WTC11 (cell line): ENCODE measurements around the gene CGRRF1. TPM values are rescaled to one million over a fixed set of nuclear protein-coding genes. Genes with fewer than 3 reads are reported as not detected.

Experiments
- ATAC-seq: fragments of 200-7000 bp; cut with Tn5 transposase; 2 replicates; pipeline ENCODE4 v1.10.0; 2021; ENCODE audit warnings: mild to moderate bottlenecking, moderate library complexity
- CTCF ChIA-PET: fragments of 300-600 bp; sonication (Branson Sonifier 250); formaldehyde crosslinking; loops from one replicate; lab custom pipeline; 2021; ENCODE audit warnings: antibody characterized with exemption; lab: Charles Lee
- POLR2A ChIA-PET: fragments of 350-600 bp; sonication (Branson Sonifier 250); formaldehyde crosslinking; loops from one replicate; lab custom pipeline; 2021; ENCODE audit warnings: antibody characterized with exemption; lab: Charles Lee
- DNase-seq: peaks from one replicate; pipeline ENCODE4 v3.0.0; 2021; ENCODE audit warnings: low spot score
- H3K27ac Mint-ChIP-seq: 2 replicates; pipeline ENCODE4 v1.8.0; 2021; ENCODE audit warnings: mixed read lengths
- H3K27me3 Mint-ChIP-seq: 2 replicates; pipeline ENCODE4 v1.8.0; 2021; ENCODE audit warnings: low read depth, mild to moderate bottlenecking, moderate library complexity, mixed read lengths
- H3K36me3 Mint-ChIP-seq: 2 replicates; pipeline ENCODE4 v1.8.0; 2021; ENCODE audit warnings: mixed read lengths
- H3K4me1 Mint-ChIP-seq: 2 replicates; pipeline ENCODE4 v1.8.0; 2022; ENCODE audit warnings: mixed read lengths
- H3K4me3 Mint-ChIP-seq: 2 replicates; pipeline ENCODE4 v1.8.0; 2021; ENCODE audit warnings: mild to moderate bottlenecking, moderate library complexity, mixed read lengths
- H3K9me3 Mint-ChIP-seq: 2 replicates; pipeline ENCODE4 v1.8.0; 2021; ENCODE audit warnings: mixed read lengths
- CBFB ChIP-seq: sonication (generic); formaldehyde crosslinking; IDR thresholded peaks from 2 replicates; pipeline ENCODE4 v1.8.1; 2022; ENCODE audit warnings: mild to moderate bottlenecking, low read depth, missing genetic modification reagents
- CREB1 ChIP-seq: sonication (generic); formaldehyde crosslinking; IDR thresholded peaks from 2 replicates; pipeline ENCODE4 v1.8.0; 2023; ENCODE audit warnings: mild to moderate bottlenecking, missing genetic modification reagents
- JUN ChIP-seq: sonication (generic); formaldehyde crosslinking; IDR thresholded peaks from 2 replicates; pipeline ENCODE4 v1.8.0; 2023; ENCODE audit warnings: mild to moderate bottlenecking, missing genetic modification reagents
- MYBL2 ChIP-seq: sonication (generic); formaldehyde crosslinking; IDR thresholded peaks from 2 replicates; pipeline ENCODE4 v1.8.1; 2023; ENCODE audit warnings: mild to moderate bottlenecking, moderate library complexity, missing genetic modification reagents
- NR1H2 ChIP-seq: sonication (generic); formaldehyde crosslinking; IDR thresholded peaks from 2 replicates; pipeline ENCODE4 v1.9.0; 2021; ENCODE audit warnings: mild to moderate bottlenecking, moderate library complexity, missing genetic modification reagents
- SOX15 ChIP-seq: fragments of 250-450 bp; sonication (Bioruptor Pico); IDR thresholded peaks from 2 replicates; pipeline ENCODE4 v1.9.0; 2021; ENCODE audit warnings: mild to moderate bottlenecking
- TEAD4 ChIP-seq: sonication (generic); formaldehyde crosslinking; IDR thresholded peaks from 2 replicates; pipeline ENCODE4 v1.8.0; 2022; ENCODE audit warnings: mild to moderate bottlenecking, missing genetic modification reagents
- TP53 ChIP-seq: sonication (generic); formaldehyde crosslinking; IDR thresholded peaks from 2 replicates; pipeline ENCODE4 v1.8.1; 2023; ENCODE audit warnings: mild to moderate bottlenecking, missing genetic modification reagents
- ZNF263 ChIP-seq: sonication (generic); formaldehyde crosslinking; IDR thresholded peaks from 2 replicates; pipeline ENCODE4 v1.8.1; 2022; ENCODE audit warnings: low read depth, mild to moderate bottlenecking, moderate library complexity, missing genetic modification reagents
- ZNF317 ChIP-seq: sonication (generic); formaldehyde crosslinking; IDR thresholded peaks from 2 replicates; pipeline ENCODE4 v1.8.1; 2023; ENCODE audit warnings: low read depth, mild to moderate bottlenecking, moderate library complexity, missing genetic modification reagents, borderline replicate concordance
- ZNF423 ChIP-seq: fragments of 250-450 bp; sonication (Bioruptor Pico); IDR thresholded peaks from 2 replicates; pipeline ENCODE4 v2.1.2; 2022; ENCODE audit warnings: mild to moderate bottlenecking, moderate library complexity
- total RNA-seq: library from RNA; stranded (reverse); gene quantifications from 3 replicates; pipeline ENCODE4 v1.2.3, GENCODE V29; 2021
- TF ChIP-seq, protein P1 (sequence below): sonication (generic); formaldehyde crosslinking; IDR thresholded peaks from 2 replicates; pipeline ENCODE4 v1.8.1; 2023; ENCODE audit warnings: mild to moderate bottlenecking, moderate library complexity, missing genetic modification reagents
- TF ChIP-seq, protein P2 (sequence below): sonication (generic); formaldehyde crosslinking; IDR thresholded peaks from 2 replicates; pipeline ENCODE4 v1.8.0; 2023; ENCODE audit warnings: missing genetic modification reagents, mild to moderate bottlenecking, borderline replicate concordance
- TF ChIP-seq, protein P3 (sequence below): sonication (generic); formaldehyde crosslinking; IDR thresholded peaks from 2 replicates; pipeline ENCODE4 v1.8.0; 2022; ENCODE audit warnings: missing genetic modification reagents
- TF ChIP-seq, protein P4 (sequence below): fragments of 250-450 bp; sonication (Bioruptor Pico); IDR thresholded peaks from 2 replicates; pipeline ENCODE4 v2.1.2; 2022; ENCODE audit warnings: mild to moderate bottlenecking, moderate library complexity
- TF ChIP-seq, protein P5 (sequence below): sonication (generic); formaldehyde crosslinking; IDR thresholded peaks from 2 replicates; pipeline ENCODE4 v1.8.0; 2022; ENCODE audit warnings: mild to moderate bottlenecking, missing genetic modification reagents
- TF ChIP-seq, protein P6 (sequence below): sonication (generic); formaldehyde crosslinking; IDR thresholded peaks from 2 replicates; pipeline ENCODE4 v1.8.1; 2022; ENCODE audit warnings: missing genetic modification reagents, borderline replicate concordance

CGRRF1 gene
- total RNA-seq, 1 experiment from 2014 or later, result 15.1 TPM

DNA sequence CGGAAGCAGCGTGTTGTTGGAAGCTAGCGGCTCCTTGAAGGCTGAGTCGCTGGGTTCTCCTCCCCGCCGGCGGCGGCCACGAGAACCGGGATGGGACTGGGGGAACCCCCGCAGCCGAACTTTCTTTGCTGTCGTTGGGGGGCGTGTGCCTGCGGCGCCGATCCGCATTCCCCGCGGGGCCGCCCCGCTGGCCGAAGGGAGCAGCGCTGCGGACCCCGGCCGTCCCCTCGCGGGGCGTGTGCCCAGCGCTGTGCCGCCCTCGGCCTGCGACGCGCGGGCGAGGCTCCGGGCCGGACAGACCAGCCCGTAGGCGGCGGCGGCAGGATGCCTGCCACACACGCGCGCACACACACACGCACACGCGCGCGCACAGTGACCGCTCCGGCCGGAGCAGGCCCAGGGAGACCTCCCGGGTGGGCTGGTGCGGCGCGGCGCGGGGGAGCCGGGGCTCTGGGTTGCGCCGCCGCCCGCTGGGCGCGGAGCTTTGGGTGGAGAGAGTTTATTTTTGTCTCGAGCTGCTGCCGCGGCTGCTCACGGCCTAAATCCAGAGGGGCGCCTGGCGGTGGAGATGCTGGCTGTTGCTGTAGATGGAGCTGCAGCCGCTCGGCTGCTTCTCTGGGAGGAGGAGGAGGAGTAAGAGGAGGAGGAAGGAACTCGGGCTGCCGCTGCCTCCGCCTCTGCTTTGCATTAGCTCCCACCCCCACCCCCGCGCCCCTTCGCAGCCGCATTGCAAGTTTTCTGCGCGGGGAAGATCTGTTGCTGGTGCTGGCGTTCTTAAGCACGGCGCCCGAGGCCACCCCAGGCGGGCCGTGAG is 56.9 kb downstream of the CGRRF1 start, which contains the start of gene SAMD4A (continued):
- TF ChIP-seq, protein P1, sequence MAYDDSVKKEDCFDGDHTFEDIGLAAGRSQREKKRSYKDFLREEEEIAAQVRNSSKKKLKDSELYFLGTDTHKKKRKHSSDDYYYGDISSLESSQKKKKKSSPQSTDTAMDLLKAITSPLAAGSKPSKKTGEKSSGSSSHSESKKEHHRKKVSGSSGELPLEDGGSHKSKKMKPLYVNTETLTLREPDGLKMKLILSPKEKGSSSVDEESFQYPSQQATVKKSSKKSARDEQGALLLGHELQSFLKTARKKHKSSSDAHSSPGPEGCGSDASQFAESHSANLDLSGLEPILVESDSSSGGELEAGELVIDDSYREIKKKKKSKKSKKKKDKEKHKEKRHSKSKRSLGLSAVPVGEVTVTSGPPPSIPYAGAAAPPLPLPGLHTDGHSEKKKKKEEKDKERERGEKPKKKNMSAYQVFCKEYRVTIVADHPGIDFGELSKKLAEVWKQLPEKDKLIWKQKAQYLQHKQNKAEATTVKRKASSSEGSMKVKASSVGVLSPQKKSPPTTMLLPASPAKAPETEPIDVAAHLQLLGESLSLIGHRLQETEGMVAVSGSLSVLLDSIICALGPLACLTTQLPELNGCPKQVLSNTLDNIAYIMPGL, result no peak
- TF ChIP-seq NR1H2 (CRISPR knock-in tag) (no peak), MYBL2 (CRISPR knock-in tag) (0 out of 2 replicates have a peak, but pooled peaks have one; percentile 51), JUN (0 out of 2 replicates have a peak, but pooled peaks have one; percentile 35)

DNA sequence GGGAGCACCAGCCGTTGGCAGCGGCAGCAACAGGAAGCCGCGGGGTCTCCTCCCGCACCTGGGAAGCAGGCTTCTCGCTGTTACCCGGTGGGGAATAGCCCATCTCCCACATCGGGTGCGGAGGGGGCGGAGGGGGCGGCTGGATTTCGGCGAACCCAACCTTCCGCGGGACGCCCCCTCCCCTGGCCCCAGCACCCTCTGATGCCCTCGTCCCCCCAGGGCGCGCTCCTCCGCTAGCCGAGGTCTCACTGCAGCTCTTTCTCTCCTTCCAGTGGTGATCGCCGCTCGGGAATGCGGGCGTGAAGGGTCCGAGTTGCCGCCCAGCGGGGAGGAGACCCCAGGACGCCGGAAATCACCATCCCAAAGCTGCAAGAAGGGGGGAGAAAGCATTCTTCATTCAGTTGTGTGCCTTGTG is 57.5 kb downstream of the CGRRF1 start:
- DNase-seq, result peak; percentile 54
- H3K9me3 Mint-ChIP-seq, result no peaks in the 10 kb centered on the region
- peak overlapping the region; percentile 94 for H3K4me3 Mint-ChIP-seq
- no peaks in the 10 kb centered on the region for H3K36me3 Mint-ChIP-seq
- TF ChIP-seq, protein P2, sequence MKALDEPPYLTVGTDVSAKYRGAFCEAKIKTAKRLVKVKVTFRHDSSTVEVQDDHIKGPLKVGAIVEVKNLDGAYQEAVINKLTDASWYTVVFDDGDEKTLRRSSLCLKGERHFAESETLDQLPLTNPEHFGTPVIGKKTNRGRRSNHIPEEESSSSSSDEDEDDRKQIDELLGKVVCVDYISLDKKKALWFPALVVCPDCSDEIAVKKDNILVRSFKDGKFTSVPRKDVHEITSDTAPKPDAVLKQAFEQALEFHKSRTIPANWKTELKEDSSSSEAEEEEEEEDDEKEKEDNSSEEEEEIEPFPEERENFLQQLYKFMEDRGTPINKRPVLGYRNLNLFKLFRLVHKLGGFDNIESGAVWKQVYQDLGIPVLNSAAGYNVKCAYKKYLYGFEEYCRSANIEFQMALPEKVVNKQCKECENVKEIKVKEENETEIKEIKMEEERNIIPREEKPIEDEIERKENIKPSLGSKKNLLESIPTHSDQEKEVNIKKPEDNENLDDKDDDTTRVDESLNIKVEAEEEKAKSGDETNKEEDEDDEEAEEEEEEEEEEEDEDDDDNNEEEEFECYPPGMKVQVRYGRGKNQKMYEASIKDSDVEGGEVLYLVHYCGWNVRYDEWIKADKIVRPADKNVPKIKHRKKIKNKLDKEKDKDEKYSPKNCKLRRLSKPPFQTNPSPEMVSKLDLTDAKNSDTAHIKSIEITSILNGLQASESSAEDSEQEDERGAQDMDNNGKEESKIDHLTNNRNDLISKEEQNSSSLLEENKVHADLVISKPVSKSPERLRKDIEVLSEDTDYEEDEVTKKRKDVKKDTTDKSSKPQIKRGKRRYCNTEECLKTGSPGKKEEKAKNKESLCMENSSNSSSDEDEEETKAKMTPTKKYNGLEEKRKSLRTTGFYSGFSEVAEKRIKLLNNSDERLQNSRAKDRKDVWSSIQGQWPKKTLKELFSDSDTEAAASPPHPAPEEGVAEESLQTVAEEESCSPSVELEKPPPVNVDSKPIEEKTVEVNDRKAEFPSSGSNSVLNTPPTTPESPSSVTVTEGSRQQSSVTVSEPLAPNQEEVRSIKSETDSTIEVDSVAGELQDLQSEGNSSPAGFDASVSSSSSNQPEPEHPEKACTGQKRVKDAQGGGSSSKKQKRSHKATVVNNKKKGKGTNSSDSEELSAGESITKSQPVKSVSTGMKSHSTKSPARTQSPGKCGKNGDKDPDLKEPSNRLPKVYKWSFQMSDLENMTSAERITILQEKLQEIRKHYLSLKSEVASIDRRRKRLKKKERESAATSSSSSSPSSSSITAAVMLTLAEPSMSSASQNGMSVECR (CRISPR knock-in tag), result no peak
- TF ChIP-seq, protein P3, sequence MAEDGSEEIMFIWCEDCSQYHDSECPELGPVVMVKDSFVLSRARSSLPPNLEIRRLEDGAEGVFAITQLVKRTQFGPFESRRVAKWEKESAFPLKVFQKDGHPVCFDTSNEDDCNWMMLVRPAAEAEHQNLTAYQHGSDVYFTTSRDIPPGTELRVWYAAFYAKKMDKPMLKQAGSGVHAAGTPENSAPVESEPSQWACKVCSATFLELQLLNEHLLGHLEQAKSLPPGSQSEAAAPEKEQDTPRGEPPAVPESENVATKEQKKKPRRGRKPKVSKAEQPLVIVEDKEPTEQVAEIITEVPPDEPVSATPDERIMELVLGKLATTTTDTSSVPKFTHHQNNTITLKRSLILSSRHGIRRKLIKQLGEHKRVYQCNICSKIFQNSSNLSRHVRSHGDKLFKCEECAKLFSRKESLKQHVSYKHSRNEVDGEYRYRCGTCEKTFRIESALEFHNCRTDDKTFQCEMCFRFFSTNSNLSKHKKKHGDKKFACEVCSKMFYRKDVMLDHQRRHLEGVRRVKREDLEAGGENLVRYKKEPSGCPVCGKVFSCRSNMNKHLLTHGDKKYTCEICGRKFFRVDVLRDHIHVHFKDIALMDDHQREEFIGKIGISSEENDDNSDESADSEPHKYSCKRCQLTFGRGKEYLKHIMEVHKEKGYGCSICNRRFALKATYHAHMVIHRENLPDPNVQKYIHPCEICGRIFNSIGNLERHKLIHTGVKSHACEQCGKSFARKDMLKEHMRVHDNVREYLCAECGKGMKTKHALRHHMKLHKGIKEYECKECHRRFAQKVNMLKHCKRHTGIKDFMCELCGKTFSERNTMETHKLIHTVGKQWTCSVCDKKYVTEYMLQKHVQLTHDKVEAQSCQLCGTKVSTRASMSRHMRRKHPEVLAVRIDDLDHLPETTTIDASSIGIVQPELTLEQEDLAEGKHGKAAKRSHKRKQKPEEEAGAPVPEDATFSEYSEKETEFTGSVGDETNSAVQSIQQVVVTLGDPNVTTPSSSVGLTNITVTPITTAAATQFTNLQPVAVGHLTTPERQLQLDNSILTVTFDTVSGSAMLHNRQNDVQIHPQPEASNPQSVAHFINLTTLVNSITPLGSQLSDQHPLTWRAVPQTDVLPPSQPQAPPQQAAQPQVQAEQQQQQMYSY (CRISPR knock-in tag), result no peak
- TF ChIP-seq, protein P4, sequence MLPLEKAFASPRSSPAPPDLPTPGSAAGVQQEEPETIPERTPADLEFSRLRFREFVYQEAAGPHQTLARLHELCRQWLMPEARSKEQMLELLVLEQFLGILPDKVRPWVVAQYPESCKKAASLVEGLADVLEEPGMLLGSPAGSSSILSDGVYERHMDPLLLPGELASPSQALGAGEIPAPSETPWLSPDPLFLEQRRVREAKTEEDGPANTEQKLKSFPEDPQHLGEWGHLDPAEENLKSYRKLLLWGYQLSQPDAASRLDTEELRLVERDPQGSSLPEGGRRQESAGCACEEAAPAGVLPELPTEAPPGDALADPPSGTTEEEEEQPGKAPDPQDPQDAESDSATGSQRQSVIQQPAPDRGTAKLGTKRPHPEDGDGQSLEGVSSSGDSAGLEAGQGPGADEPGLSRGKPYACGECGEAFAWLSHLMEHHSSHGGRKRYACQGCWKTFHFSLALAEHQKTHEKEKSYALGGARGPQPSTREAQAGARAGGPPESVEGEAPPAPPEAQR (CRISPR knock-in tag), result no peak
- no peak for TF ChIP-seq CREB1
- TF ChIP-seq ZNF263 (CRISPR knock-in tag), result peak; percentile 68; the same call in 1 of the 2 replicates
- no peak for TF ChIP-seq TEAD4 (CRISPR knock-in tag)
- no peak for TF ChIP-seq JUN
- peak; percentile 86 for TF ChIP-seq ZNF423 (CRISPR knock-in tag)
- TF ChIP-seq SOX15 (CRISPR knock-in tag), result no peak
- TF ChIP-seq TP53, result no peak
- TF ChIP-seq, protein P5, sequence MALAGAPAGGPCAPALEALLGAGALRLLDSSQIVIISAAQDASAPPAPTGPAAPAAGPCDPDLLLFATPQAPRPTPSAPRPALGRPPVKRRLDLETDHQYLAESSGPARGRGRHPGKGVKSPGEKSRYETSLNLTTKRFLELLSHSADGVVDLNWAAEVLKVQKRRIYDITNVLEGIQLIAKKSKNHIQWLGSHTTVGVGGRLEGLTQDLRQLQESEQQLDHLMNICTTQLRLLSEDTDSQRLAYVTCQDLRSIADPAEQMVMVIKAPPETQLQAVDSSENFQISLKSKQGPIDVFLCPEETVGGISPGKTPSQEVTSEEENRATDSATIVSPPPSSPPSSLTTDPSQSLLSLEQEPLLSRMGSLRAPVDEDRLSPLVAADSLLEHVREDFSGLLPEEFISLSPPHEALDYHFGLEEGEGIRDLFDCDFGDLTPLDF (CRISPR knock-in tag), result no peak
- no peak for TF ChIP-seq ZNF317
- TF ChIP-seq CBFB, result no peak
- TF ChIP-seq, protein P6, sequence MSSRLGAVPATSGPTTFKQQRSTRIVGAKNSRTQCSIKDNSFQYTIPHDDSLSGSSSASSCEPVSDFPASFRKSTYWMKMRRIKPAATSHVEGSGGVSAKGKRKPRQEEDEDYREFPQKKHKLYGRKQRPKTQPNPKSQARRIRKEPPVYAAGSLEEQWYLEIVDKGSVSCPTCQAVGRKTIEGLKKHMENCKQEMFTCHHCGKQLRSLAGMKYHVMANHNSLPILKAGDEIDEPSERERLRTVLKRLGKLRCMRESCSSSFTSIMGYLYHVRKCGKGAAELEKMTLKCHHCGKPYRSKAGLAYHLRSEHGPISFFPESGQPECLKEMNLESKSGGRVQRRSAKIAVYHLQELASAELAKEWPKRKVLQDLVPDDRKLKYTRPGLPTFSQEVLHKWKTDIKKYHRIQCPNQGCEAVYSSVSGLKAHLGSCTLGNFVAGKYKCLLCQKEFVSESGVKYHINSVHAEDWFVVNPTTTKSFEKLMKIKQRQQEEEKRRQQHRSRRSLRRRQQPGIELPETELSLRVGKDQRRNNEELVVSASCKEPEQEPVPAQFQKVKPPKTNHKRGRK (CRISPR knock-in tag), result no peak
- TF ChIP-seq, all 79 proteins: peak for 2
- peaks cover 21% of the 10 kb centered on the region for H3K4me1 Mint-ChIP-seq
- 0 out of 2 replicates have a peak overlapping the region, but pooled peaks have one; percentile 70 for H3K27ac Mint-ChIP-seq
- POLR2A ChIA-PET, result interaction anchor here (0.6 to 2.7 kb wide), 5 partner anchors 16 to 289 kb away, joined by 3 to 19 read pairs (median 6); no protein-coding TSS in a partner anchor
- peaks cover 35% of the 10 kb centered on the region for H3K27me3 Mint-ChIP-seq
- CTCF ChIA-PET, result interaction anchor here (0.6 to 6.3 kb wide), 16 partner anchors 58 to 247 kb away, joined by 3 to 138 read pairs (median 4); partner anchors contain the start of gene CGRRF1
- peak; percentile 7 for ATAC-seq
